SK-N-SH treated with all-trans-retinoic acid at 6 μM for 48 hours (cell line): ENCODE results near the gene RPS14.

Experiments used
- ATAC-seq: fragments of 200-7000 bp; cut with Tn5 transposase; 3 replicates; pipeline ENCODE4 v1.9.1; 2020; ENCODE audit warnings: mild to moderate bottlenecking, moderate library complexity
- ARNTL ChIP-seq: fragments of 450-650 bp; formaldehyde crosslinking; IDR thresholded peaks from 2 replicates; pipeline ENCODE4 v1.5.0; 2020; ENCODE audit warnings: low read depth, mild to moderate bottlenecking, moderate library complexity, borderline replicate concordance
- BACH2 ChIP-seq: fragments of 250-450 bp; sonication (Bioruptor Pico); IDR thresholded peaks from 2 replicates; pipeline ENCODE4 v1.9.0; 2021; ENCODE audit warnings: mild to moderate bottlenecking, borderline replicate concordance
- CSDC2 ChIP-seq: fragments of 250-450 bp; sonication (Bioruptor Pico); IDR thresholded peaks from 2 replicates; pipeline ENCODE4 v1.5.0; 2020; ENCODE audit warnings: mild to moderate bottlenecking, moderate library complexity
- ESRRG ChIP-seq: fragments of 250-450 bp; sonication (Bioruptor Pico); IDR thresholded peaks from 2 replicates; pipeline ENCODE4 v1.6.1; 2021; ENCODE audit warnings: mild to moderate bottlenecking
- GLIS3 ChIP-seq: fragments of 250-450 bp; sonication (Bioruptor Pico); IDR thresholded peaks from 2 replicates; pipeline ENCODE4 v1.5.0; 2020; ENCODE audit warnings: mild to moderate bottlenecking, moderate library complexity
- ISL1 ChIP-seq: fragments of 250-450 bp; sonication (Bioruptor Pico); IDR thresholded peaks from 2 replicates; pipeline ENCODE4 v2.1.2; 2022; ENCODE audit warnings: mild to moderate bottlenecking, moderate library complexity
- OSR1 ChIP-seq: fragments of 250-450 bp; sonication (Bioruptor Pico); IDR thresholded peaks from 2 replicates; pipeline ENCODE4 v1.8.0; 2022; ENCODE audit warnings: moderate library complexity, mild to moderate bottlenecking, inconsistent platforms
- POU6F1 ChIP-seq: fragments of 250-450 bp; sonication (Bioruptor Pico); IDR thresholded peaks from 2 replicates; pipeline ENCODE4 v1.8.0; 2021; ENCODE audit warnings: low read depth, mild to moderate bottlenecking, moderate library complexity, borderline replicate concordance
- PPARA ChIP-seq: fragments of 250-450 bp; sonication (Bioruptor Pico); IDR thresholded peaks from 2 replicates; pipeline ENCODE4 v1.5.0; 2020; ENCODE audit warnings: mild to moderate bottlenecking, borderline replicate concordance
- RARB ChIP-seq: fragments of 250-450 bp; sonication (Bioruptor Pico); IDR thresholded peaks from 2 replicates; pipeline ENCODE4 v1.8.0; 2021; ENCODE audit warnings: mild to moderate bottlenecking, moderate library complexity
- SNAI2 ChIP-seq: fragments of 250-450 bp; sonication (Bioruptor Pico); IDR thresholded peaks from 2 replicates; pipeline ENCODE4 v1.5.0; 2020; ENCODE audit warnings: mild to moderate bottlenecking, moderate library complexity
- TCF4 ChIP-seq: fragments of 250-450 bp; sonication (Bioruptor Pico); IDR thresholded peaks from 2 replicates; pipeline ENCODE4 v1.8.0; 2021; ENCODE audit warnings: mild to moderate bottlenecking, moderate library complexity, borderline replicate concordance
- TOX ChIP-seq: fragments of 250-450 bp; sonication (Bioruptor Pico); IDR thresholded peaks from 2 replicates; pipeline ENCODE4 v1.8.0; 2021; ENCODE audit warnings: mild to moderate bottlenecking, moderate library complexity, borderline replicate concordance
- ZC3H10 ChIP-seq: fragments of 250-450 bp; sonication (Bioruptor Pico); IDR thresholded peaks from 2 replicates; pipeline ENCODE4 v1.5.1; 2021; ENCODE audit warnings: mild to moderate bottlenecking, moderate library complexity
- ZFP3 ChIP-seq: fragments of 250-450 bp; sonication (Bioruptor Pico); IDR thresholded peaks from 2 replicates; pipeline ENCODE4 v1.5.0; 2020; ENCODE audit warnings: mild to moderate bottlenecking, moderate library complexity
- ZFP30 ChIP-seq: fragments of 450-650 bp; formaldehyde crosslinking; IDR thresholded peaks from 2 replicates; pipeline ENCODE4 v1.5.0; 2022; ENCODE audit warnings: mild to moderate bottlenecking, moderate library complexity
- ZNF565 ChIP-seq: fragments of 450-650 bp; formaldehyde crosslinking; conservative IDR thresholded peaks from 2 replicates; pipeline ENCODE4 v1.5.0; 2020; ENCODE audit warnings: low read depth, mild to moderate bottlenecking, moderate library complexity
- ZNF70 ChIP-seq: fragments of 450-650 bp; formaldehyde crosslinking; IDR thresholded peaks from 2 replicates; pipeline ENCODE4 v1.5.0; 2020; ENCODE audit warnings: mild to moderate bottlenecking, moderate library complexity
- ZNF8 ChIP-seq: fragments of 450-650 bp; formaldehyde crosslinking; IDR thresholded peaks from 2 replicates; pipeline ENCODE4 v1.5.0; 2020; ENCODE audit warnings: mild to moderate bottlenecking, moderate library complexity
- TF ChIP-seq, protein P1 (sequence below): fragments of 250-450 bp; sonication (Bioruptor Pico); IDR thresholded peaks from 2 replicates; pipeline ENCODE4 v1.5.1; 2021; ENCODE audit warnings: mild to moderate bottlenecking, moderate library complexity
- TF ChIP-seq, protein P2 (sequence below): fragments of 250-450 bp; sonication (Bioruptor Pico); IDR thresholded peaks from 2 replicates; pipeline ENCODE4 v1.5.1; 2020; ENCODE audit warnings: low read depth, mild to moderate bottlenecking, moderate library complexity

Gene RPS14

GRCh38 chr5:150465927-150466326 lies 16.4 kb upstream of the RPS14 start:
- ATAC-seq, result no peak
- no peak for TF ChIP-seq TOX (CRISPR knock-in tag)
- TF ChIP-seq, protein P1, sequence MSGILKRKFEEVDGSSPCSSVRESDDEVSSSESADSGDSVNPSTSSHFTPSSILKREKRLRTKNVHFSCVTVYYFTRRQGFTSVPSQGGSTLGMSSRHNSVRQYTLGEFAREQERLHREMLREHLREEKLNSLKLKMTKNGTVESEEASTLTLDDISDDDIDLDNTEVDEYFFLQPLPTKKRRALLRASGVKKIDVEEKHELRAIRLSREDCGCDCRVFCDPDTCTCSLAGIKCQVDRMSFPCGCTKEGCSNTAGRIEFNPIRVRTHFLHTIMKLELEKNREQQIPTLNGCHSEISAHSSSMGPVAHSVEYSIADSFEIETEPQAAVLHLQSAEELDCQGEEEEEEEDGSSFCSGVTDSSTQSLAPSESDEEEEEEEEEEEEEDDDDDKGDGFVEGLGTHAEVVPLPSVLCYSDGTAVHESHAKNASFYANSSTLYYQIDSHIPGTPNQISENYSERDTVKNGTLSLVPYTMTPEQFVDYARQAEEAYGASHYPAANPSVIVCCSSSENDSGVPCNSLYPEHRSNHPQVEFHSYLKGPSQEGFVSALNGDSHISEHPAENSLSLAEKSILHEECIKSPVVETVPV (CRISPR knock-in tag), result no peak
- TF ChIP-seq PPARA (CRISPR knock-in tag), result no peak
- no peak for TF ChIP-seq ZC3H10
- TF ChIP-seq RARB (CRISPR knock-in tag), result no peak
- no peak for TF ChIP-seq ZFP30 (CRISPR knock-in tag)
- TF ChIP-seq ZFP3 (CRISPR knock-in tag), result no peak
- TF ChIP-seq ARNTL (CRISPR knock-in tag), result no peak
- TF ChIP-seq OSR1 (CRISPR knock-in tag), result no peak
- TF ChIP-seq GLIS3, result no peak
- no peak for TF ChIP-seq ISL1 (CRISPR knock-in tag)
- TF ChIP-seq ZNF70 (CRISPR knock-in tag), result no peak
- no peak for TF ChIP-seq ZNF8 (CRISPR knock-in tag)
- TF ChIP-seq CSDC2, result no peak
- no peak for TF ChIP-seq SNAI2 (CRISPR knock-in tag)
- TF ChIP-seq, protein P2, sequence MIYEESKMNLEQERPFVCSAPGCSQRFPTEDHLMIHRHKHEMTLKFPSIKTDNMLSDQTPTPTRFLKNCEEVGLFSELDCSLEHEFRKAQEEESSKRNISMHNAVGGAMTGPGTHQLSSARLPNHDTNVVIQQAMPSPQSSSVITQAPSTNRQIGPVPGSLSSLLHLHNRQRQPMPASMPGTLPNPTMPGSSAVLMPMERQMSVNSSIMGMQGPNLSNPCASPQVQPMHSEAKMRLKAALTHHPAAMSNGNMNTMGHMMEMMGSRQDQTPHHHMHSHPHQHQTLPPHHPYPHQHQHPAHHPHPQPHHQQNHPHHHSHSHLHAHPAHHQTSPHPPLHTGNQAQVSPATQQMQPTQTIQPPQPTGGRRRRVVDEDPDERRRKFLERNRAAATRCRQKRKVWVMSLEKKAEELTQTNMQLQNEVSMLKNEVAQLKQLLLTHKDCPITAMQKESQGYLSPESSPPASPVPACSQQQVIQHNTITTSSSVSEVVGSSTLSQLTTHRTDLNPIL (CRISPR knock-in tag), result no peak

- no peak for TF ChIP-seq ZFP30 (CRISPR knock-in tag)
- TF ChIP-seq ISL1 (CRISPR knock-in tag), result no peak
- TF ChIP-seq ZNF8 (CRISPR knock-in tag), result no peak
- TF ChIP-seq TOX (CRISPR knock-in tag), result no peak
- no peak for TF ChIP-seq ESRRG (CRISPR knock-in tag)
- TF ChIP-seq, protein P1 (CRISPR knock-in tag), result no peak
- TF ChIP-seq PPARA (CRISPR knock-in tag), result no peak
- TF ChIP-seq ZNF70 (CRISPR knock-in tag), result no peak
- TF ChIP-seq ARNTL (CRISPR knock-in tag), result no peak
- TF ChIP-seq ZNF565 (CRISPR knock-in tag), result no peak
- TF ChIP-seq ZC3H10, result no peak
- no peak for TF ChIP-seq RARB (CRISPR knock-in tag)
- TF ChIP-seq, all 23 proteins: peak for 0
- ATAC-seq, result no peak; the same call in 2 of the 3 replicates
These were observed 15.0 kb upstream of the RPS14 start for GRCh38 chr5:150464554-150465012.

DNA sequence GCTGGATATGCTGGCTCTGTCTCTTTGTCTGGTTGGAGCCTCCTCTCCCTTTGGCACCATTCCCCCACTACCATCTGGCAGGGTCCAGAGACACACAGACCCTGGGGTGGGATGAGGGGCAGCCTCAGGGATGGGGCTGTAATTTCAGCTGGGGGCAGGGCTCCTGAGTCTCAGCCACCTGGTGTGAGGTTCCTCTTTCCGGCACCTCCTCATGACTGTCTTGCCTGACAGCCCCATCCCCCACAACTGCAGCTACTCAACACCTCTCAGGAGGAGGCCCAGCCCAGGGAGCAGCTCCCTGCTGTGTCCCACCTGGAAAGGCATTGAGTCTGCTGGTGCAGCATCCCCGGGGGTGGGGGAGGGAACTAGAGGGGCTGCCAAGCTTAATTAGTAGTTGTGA lies 11.7 kb upstream of the RPS14 start:
- TF ChIP-seq ZNF70 (CRISPR knock-in tag) (no peak), ZNF8 (CRISPR knock-in tag) (no peak), RARB (CRISPR knock-in tag) (no peak), BACH2 (no peak), ZFP30 (CRISPR knock-in tag) (no peak), ZNF565 (CRISPR knock-in tag) (no peak), ZFP3 (CRISPR knock-in tag) (no peak), ISL1 (CRISPR knock-in tag) (no peak), OSR1 (CRISPR knock-in tag) (no peak), TCF4 (CRISPR knock-in tag) (no peak), ZC3H10 (no peak), TOX (CRISPR knock-in tag) (no peak), ESRRG (CRISPR knock-in tag) (no peak)
- TF ChIP-seq, protein P2 (CRISPR knock-in tag), result no peak
- TF ChIP-seq, protein P1 (CRISPR knock-in tag), result no peak
- ATAC-seq, result no peak

DNA sequence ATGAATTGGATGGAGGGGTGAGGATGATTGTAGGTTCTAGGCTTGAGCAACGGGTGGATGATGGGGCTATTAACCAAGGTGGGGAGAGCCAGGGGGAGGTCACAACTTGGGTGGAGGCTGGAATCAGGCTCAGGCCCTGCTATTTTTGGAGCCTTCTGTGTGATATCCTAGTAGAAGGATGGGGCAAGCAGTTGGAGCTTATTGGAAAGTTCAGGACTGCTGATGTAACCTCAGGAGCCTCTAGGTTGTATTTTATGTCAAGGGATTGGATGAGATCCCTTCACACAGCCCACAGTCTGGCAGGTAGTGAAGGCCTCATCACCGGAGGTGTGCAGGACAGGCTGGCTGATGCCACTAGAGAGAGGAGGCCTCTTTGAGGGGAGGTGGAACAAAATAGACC lies 11.2 kb upstream of the RPS14 start:
- no peak for ATAC-seq
- TF ChIP-seq ARNTL (CRISPR knock-in tag) (no peak), POU6F1 (CRISPR knock-in tag) (no peak), ZNF8 (CRISPR knock-in tag) (no peak), ZFP30 (CRISPR knock-in tag) (no peak), ZNF565 (CRISPR knock-in tag) (no peak), TOX (CRISPR knock-in tag) (no peak), OSR1 (CRISPR knock-in tag) (no peak), ZFP3 (CRISPR knock-in tag) (no peak)
- TF ChIP-seq, protein P2 (CRISPR knock-in tag), result no peak
- TF ChIP-seq, protein P1 (CRISPR knock-in tag), result no peak
